G401.6 (cell line): ENCODE results near the gene IFNA4.

Source experiments
- FAIRE-seq: peaks from 2 replicates; lab custom pipeline; 2012; peaks lifted over from hg19 to GRCh38; lab: Jason Lieb, UNC

The IFNA4 gene

GRCh38 chr9:21165516-21165915 lies 21.9 kb downstream of the IFNA4 start:
- peak; percentile 85 for FAIRE-seq

DNA sequence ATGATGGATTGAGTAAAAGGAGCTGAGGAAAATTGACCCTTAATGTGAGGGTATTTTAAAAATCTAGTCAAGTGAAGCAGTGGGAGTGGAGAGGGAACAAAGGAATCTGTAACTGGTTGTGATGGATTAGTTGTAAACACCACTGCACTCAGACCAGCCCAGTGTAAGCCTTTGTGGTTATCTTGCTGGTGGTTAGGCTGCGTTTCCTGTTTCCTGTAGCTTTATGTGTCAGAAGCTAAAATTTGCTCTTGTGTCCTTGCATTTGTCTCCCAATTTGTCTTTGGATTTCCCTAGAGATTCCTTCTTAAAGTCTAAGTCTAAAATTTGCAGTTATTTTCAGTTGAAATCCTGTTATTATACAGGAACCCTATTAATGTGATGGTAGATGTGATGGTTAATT lies 27.2 kb downstream of the IFNA4 start:
- no peak for FAIRE-seq

DNA sequence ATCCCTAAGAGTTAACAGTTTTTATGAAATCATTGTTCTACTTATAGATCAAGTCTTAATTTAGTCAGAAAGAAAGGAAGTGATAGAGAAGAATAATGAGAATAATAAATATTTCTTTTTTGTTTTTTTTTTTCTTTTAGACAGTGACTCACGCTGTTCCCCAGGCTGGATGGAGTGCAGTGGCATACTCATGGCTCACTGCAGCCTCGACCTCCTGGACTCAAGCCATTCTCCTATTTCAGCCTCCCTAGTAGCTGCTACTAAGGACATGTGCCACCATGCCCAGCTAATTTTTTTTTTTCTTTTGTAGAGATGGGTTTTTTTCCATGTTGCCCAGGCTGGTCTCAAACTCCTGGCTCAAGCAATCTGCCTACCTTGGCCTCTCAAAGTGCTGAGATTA lies 31.9 kb downstream of the IFNA4 start:
- no peak for FAIRE-seq

GRCh38 chr9:21154018-21154608 lies 33.3 kb downstream of the IFNA4 start:
- no peak for FAIRE-seq

GRCh38 chr9:21153336-21154017 lies 33.9 kb downstream of the IFNA4 start:
- FAIRE-seq, result no peak

DNA sequence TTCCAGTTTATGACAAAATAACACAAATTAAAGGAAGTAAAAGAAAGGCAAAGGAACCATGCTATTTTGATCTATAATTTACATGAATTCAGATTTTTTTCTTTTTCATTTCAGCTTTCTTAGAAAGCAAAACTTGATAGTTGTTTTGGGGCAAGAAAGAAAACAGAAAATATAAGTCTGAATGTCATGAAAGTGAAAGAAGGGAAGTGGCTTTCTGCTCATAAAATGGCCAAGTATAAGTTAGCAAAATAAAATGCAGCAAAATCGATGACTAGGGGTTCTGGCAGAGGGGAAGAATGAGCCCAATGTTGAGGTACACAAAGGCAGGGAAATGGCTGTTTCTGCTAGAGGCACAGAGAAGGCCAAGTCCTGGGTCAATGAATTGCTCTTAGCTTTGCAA lies 42.8 kb downstream of the IFNA4 start:
- no peak for FAIRE-seq

DNA sequence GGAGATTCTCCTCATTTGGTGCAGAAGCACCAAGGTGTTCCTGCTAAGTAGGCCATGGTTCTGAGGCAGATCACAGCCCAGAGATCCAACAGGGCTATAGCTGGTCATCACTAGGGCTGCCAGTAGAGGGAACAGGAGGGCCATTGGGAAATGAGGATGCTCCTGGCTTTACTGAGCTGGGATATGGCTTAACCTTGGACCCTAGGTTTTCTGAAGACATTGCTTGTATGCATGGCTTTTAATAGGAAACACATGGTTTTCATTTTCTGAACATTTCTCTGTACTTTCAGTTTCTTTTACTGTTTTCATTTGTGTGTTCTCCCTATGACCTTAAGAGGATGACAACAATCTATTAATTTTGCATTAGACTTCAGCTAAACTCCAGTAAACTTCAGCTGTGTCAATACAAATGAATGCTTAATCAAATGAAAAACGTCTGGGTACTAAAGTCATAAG lies 45.9 kb downstream of the IFNA4 start, which contains the start of gene IFNW1:
Gene IFNW1 (minus strand): TSS at position 406 of the 456 bp plus-strand sequence. CDS start 262 bp downstream, at position 144.
- no peak for FAIRE-seq

- FAIRE-seq, result no peak
These were observed 50.4 kb downstream of the IFNA4 start for GRCh38 chr9:21137020-21137419.
